GM23248 (cell line): ENCODE results near the gene FAM89A. TPM values are rescaled to one million over a fixed set of nuclear protein-coding genes. Genes with fewer than 3 reads are reported as not detected.

Experiments
- DNase-seq: peaks from one replicate; pipeline ENCODE4 v3.0.0-alpha.2; 2015
- H2AFZ ChIP-seq: fragments of 200-600 bp; sonication (generic); 2 replicates; pipeline ENCODE4 v1.6.1; 2016; ENCODE audit warnings: antibody characterized with exemption
- H3F3A ChIP-seq: fragments of 200-600 bp; sonication (generic); 2 replicates; pipeline ENCODE4 v1.6.1; 2016; ENCODE audit warnings: mild to moderate bottlenecking, antibody characterized with exemption, mixed run types; ENCODE audit not compliant: insufficient read depth
- H3K27ac ChIP-seq: fragments of 200-600 bp; sonication (generic); 2 replicates; pipeline ENCODE4 v1.5.1; 2016; ENCODE audit warnings: mild to moderate bottlenecking
- H3K27me3 ChIP-seq: fragments of 200-600 bp; sonication (generic); replicated peaks from 2 replicates; pipeline ENCODE4 v1.6.1; 2016; ENCODE audit warnings: mild to moderate bottlenecking; ENCODE audit not compliant: insufficient read depth
- H3K36me3 ChIP-seq: fragments of 200-600 bp; sonication (generic); 2 replicates; pipeline ENCODE4 v1.6.1; 2016; ENCODE audit warnings: low read depth, mild to moderate bottlenecking
- H3K4me1 ChIP-seq: fragments of 200-600 bp; sonication (generic); 2 replicates; pipeline ENCODE4 v1.6.1; 2016; ENCODE audit warnings: mild to moderate bottlenecking; ENCODE audit not compliant: insufficient read depth
- H3K4me2 ChIP-seq: fragments of 200-600 bp; sonication (generic); one replicate; pipeline ENCODE4 v1.6.1; 2016; ENCODE audit warnings: mild to moderate bottlenecking; ENCODE audit not compliant: unreplicated experiment
- H3K4me3 ChIP-seq: fragments of 200-600 bp; sonication (generic); 2 replicates; pipeline ENCODE4 v1.5.1; 2016; ENCODE audit warnings: mild to moderate bottlenecking
- H3K79me2 ChIP-seq: fragments of 200-600 bp; sonication (generic); 2 replicates; pipeline ENCODE4 v1.6.1; 2016; ENCODE audit warnings: mild to moderate bottlenecking; ENCODE audit not compliant: insufficient read depth
- H3K9ac ChIP-seq: fragments of 200-600 bp; sonication (generic); 2 replicates; pipeline ENCODE4 v1.6.1; 2016; ENCODE audit warnings: mild to moderate bottlenecking
- H3K9me2 ChIP-seq: fragments of 200-600 bp; sonication (generic); 2 replicates; pipeline ENCODE4 v1.6.1; 2016; ENCODE audit warnings: mixed run types, mild to moderate bottlenecking, moderate library complexity; ENCODE audit not compliant: insufficient read depth
- H3K9me3 ChIP-seq: fragments of 200-600 bp; sonication (generic); one replicate; pipeline ENCODE4 v1.6.1; 2017; ENCODE audit warnings: low read depth
- H4K20me1 ChIP-seq: fragments of 200-600 bp; sonication (generic); 2 replicates; pipeline ENCODE4 v1.6.0; 2016; ENCODE audit not compliant: insufficient read depth
- EZH2 ChIP-seq: fragments of 200-600 bp; sonication (generic); IDR thresholded peaks from 2 replicates; pipeline ENCODE4 v1.6.1; 2018; ENCODE audit warnings: antibody characterized with exemption, mild to moderate bottlenecking; ENCODE audit not compliant: insufficient read depth, poor library complexity, severe bottlenecking
- EZH2phosphoT487 ChIP-seq: fragments of 200-600 bp; sonication (generic); IDR thresholded peaks from 2 replicates; pipeline ENCODE4 v1.6.1; 2018; ENCODE audit warnings: antibody characterized with exemption, moderate library complexity, mild to moderate bottlenecking, low read depth; ENCODE audit not compliant: insufficient read depth
- WGBS, 2 experiments: methylation state at CpG; one replicate each; pipeline ENCODE4 v1.1.6; 2015 to 2017; ENCODE audit warnings: low lambda C conversion rate in 2 of 2, low coverage in 1 of 2; ENCODE audit errors: missing lambda C conversion rate in 2 of 2; 5-methylcytosine and 5-hydroxymethylcytosine counted together
- in situ Hi-C: fragments of 300-500 bp; cut with MboI; formaldehyde crosslinking; loops from 2 replicates; pipeline ENCODE4 v1.15.0; 2020
- polyA plus RNA-seq: library from polyadenylated mRNA; unstranded; fragments of >200 nt; fragmentation: Nextera tagmentation; extraction: Ambion mirVana; gene quantifications from 2 replicates; pipeline ENCODE4 v1.2.1, GENCODE V29; 2016
- total RNA-seq: library from RNA; depleted of rRNA; stranded (reverse); fragments of >200 nt; shearing (Covaris generic); gene quantifications from 2 replicates; pipeline ENCODE4 v1.2.3, GENCODE V29; 2014

The FAM89A gene
- total and polyA plus RNA-seq, 2 experiments from 2014 or later: 3.1 to 6.3 TPM

- no peak for DNase-seq
- Histone ChIP-seq H3K36me3 (no peaks in the 10 kb centered on the region), H3K27ac (no peak overlapping the region), H3K9me3 (no peaks in the 10 kb centered on the region), H3K4me3 (no peak overlapping the region), H4K20me1 (no peaks in the 10 kb centered on the region), H3K4me1 (0 out of 2 replicates have a peak, but pooled peaks cover 5% of the 10 kb centered on the region), H3K9ac (no peak overlapping the region), H3F3A (no peaks in the 10 kb centered on the region), H3K27me3 (peaks cover 8% of the 10 kb centered on the region; the same call in 1 of the 2 replicates), H3K9me2 (no peaks in the 10 kb centered on the region), H3K4me2 (no peak overlapping the region), H2AFZ (no peak overlapping the region), H3K79me2 (no peaks in the 10 kb centered on the region)
- TF ChIP-seq EZH2: no peak
- no peak for TF ChIP-seq EZH2phosphoT487
- WGBS, 2 experiments: 65 to 66% methylated on average over 11 of the region's 11 CpGs
- in situ Hi-C loops: no loop called here
Observed at GRCh38 chr1:231062500-231063270, 22.6 kb upstream of the FAM89A start.

DNA sequence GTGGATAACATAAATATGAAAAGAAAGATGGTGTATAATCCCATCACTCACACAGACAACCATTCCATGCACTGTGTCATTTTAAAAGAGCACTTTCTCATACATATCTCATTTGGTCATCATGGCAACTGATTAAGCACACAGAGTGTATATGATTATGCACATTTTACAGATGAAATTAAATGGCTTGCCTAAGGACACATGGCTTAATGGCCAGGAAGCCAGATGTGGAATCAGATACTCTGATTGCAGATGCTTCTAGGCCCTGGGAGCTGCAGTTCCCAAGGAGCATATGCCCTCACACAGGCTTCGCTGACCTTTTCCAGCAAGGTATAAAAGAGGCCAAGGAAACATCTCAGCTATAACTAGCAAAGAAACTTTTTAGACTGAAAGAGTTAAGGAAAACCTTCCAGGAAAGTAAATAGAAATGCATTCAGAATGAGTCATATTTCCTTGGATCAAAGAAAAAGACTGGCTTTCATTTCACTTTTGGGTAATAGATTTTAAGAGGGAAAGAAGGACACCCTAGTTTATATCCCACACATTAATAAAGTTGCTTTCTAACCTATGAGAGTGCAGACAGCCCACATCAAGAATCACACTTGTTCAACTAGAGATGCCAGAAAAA, 19.6 kb upstream of the FAM89A start:
- peak; percentile 20 for DNase-seq

DNA sequence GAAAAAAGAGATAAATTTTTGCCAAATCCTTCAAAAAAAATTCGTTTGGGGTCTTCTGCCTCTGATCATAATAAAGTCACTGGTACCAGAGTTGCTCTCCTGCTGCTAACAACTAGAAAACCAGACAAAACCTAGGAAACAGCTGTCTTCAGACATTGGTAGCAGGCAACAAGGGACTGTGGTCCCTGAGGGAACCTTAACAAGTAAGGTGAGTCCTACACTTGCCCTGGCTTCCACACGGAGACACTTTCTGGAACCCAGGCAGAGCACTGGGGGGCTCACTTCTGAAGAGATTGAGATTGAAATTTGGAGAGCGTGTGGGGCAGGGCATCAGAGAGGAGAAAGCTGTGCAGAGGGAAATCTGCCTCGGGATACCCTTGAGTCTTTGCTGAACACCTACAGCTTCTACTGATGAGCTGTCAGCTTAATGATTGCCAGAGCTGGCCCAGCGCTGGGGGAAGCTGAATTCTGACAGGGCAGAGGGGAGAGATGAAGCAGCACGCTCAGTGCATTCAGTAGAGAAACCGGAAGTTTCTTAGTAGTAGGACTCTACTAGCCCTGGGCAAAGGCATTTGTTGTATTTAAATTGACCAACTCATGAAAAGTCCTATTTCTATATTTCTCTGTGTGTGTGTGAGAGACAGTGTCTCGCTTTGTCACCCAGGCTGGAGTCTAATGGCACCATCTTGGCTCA, 18.5 kb upstream of the FAM89A start:
- Histone ChIP-seq H4K20me1 (no peaks in the 10 kb centered on the region), H3K4me1 (0 out of 2 replicates have a peak, but pooled peaks cover 9% of the 10 kb centered on the region), H3K9me2 (no peaks in the 10 kb centered on the region), H3K36me3 (no peaks in the 10 kb centered on the region), H3K9me3 (no peaks in the 10 kb centered on the region), H3K4me2 (no peak overlapping the region), H3K27ac (no peak overlapping the region), H3K27me3 (0 out of 2 replicates have a peak, but pooled peaks cover 3% of the 10 kb centered on the region), H3K4me3 (no peak overlapping the region), H3K79me2 (no peaks in the 10 kb centered on the region), H2AFZ (no peak overlapping the region), H3F3A (no peaks in the 10 kb centered on the region), H3K9ac (no peak overlapping the region)
- DNase-seq: no peak
- WGBS, 2 experiments: 32 to 38% methylated on average over 8 of the region's 8 CpGs
- TF ChIP-seq EZH2: no peak
- TF ChIP-seq EZH2phosphoT487: no peak
- in situ Hi-C loops: no loop called here

More for the DNA sequence above, 19.6 kb upstream of the FAM89A start:
- Histone ChIP-seq H3K9ac (no peak overlapping the region), H3K27ac (no peak overlapping the region), H3K36me3 (no peaks in the 10 kb centered on the region), H3K4me3 (no peak overlapping the region), H4K20me1 (no peaks in the 10 kb centered on the region), H3K9me2 (no peaks in the 10 kb centered on the region), H3K79me2 (no peaks in the 10 kb centered on the region), H3K9me3 (no peaks in the 10 kb centered on the region), H3K4me2 (no peak overlapping the region), H3F3A (no peaks in the 10 kb centered on the region), H3K4me1 (0 out of 2 replicates have a peak, but pooled peaks cover 5% of the 10 kb centered on the region), H2AFZ (no peak overlapping the region), H3K27me3 (0 out of 2 replicates have a peak, but pooled peaks cover 5% of the 10 kb centered on the region)
- no peak for TF ChIP-seq EZH2
- TF ChIP-seq EZH2phosphoT487: no peak
- in situ Hi-C loops: no loop called here
- 38 to 40% methylated on average over 1 of the region's 1 CpG for whole genome bisulfite sequencing, 2 experiments

DNA sequence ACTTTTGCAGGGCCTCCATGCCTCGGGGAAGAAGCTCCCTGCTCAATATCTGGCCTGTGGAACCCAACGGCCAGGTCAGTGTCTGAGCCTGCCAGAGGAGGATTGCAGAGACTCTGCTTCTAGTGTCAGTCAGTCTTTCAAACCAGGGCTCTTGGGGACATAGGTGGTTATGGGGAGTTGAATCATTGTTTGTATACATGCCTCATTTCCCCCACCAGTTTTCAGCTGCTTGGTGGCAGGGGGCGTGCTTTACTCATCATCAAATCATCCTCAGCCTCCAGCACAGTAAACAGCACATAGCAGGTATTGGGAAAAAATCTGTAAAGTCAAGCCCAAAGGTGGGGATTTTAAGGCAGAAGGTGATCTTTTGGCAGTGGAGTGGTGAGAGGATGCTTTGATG, 17.4 kb upstream of the FAM89A start:
- TF ChIP-seq EZH2: no peak
- no peaks in the 10 kb centered on the region for H3K36me3 ChIP-seq
- no peaks in the 10 kb centered on the region for H3K9me3 ChIP-seq
- no peak overlapping the region for H3K4me2 ChIP-seq
- no peak overlapping the region for H2AFZ ChIP-seq
- H3K9me2 ChIP-seq: no peaks in the 10 kb centered on the region
- in situ Hi-C loops: no loop called here
- no peaks in the 10 kb centered on the region for H3F3A ChIP-seq
- H3K79me2 ChIP-seq: no peaks in the 10 kb centered on the region
- 0 out of 2 replicates have a peak, but pooled peaks cover 10% of the 10 kb centered on the region for H3K4me1 ChIP-seq
- DNase-seq: no peak
- no peak overlapping the region for H3K9ac ChIP-seq
- 0 out of 2 replicates have a peak, but pooled peaks cover 3% of the 10 kb centered on the region for H3K27me3 ChIP-seq
- 23 to 24% methylated on average over 3 of the region's 3 CpGs for WGBS, 2 experiments
- no peaks in the 10 kb centered on the region for H4K20me1 ChIP-seq
- H3K4me3 ChIP-seq: no peak overlapping the region
- no peak overlapping the region for H3K27ac ChIP-seq
